Umbilical cord (tissue), 2 donors: ENCODE data around the gene MPZL2. TPM values are rescaled to one million over a fixed set of nuclear protein-coding genes. Genes with fewer than 3 reads are reported as not detected.
A peak's percentile ranks its signal among the peaks of the same experiment; 100 is the strongest.
"Not testable (repeated sequence)": the region's sequence is repeated elsewhere in the genome, so short reads cannot be mapped to it uniquely, and the experiment has no call there.

Experiments used
- DNase-seq: peaks from one replicate; pipeline ENCODE4 v3.0.0-alpha.2; 2015; ENCODE audit warnings: low spot score
- total RNA-seq: library from RNA; depleted of rRNA; stranded (reverse); fragments of >200 nt; gene quantifications from one replicate; pipeline ENCODE4 v1.2.3, GENCODE V29; 2014; ENCODE audit warnings: low replicate concordance; ENCODE audit not compliant: insufficient read depth

Gene MPZL2
- 41.9 TPM for total RNA-seq

DNA sequence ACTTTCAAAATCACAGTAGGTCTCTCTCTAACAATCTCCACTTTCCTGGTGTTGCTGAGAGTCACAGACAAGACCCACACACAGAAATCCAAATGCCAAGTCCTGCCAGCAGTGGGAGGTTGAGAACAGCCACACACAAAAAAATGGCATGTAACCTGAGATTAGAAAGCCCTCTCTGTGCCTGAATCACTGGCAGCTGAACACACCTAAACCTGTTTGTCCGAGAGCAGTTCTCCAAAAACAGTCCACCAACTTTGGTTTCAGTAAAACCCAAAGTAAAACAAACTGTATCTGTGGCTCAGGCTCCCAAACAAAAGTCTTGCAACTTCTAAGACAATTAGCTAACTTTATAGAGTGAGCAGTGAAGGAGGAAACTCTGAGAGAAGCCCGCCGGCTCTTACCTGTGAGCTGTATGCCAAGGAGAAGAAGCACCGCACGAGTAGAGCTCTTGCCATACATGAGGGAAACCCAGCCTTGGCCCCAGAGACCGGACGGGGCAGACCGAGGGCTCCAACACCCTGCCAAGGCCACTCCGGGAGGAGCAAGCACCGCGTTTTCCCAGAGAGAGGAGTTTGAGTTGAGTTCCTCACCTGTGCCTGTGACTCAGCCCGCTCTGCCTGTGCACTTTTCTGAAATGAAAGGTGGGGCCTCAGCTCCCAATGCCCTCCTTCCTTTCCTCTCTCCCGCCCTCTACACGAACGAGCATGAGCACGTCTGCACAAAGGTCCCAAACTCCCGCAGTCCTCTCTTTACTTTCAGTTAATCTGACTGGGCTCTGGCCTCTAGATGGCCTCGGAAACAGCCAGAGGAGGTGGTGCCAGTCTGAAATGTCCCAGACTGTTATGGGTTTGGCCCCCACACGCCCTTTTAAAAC is at the start of gene MPZL2:
MPZL2 (minus strand) TSS at position 603 of the 874 bp plus-strand sequence; CDS start at position 459, 144 bp downstream.
- DNase-seq = peak; percentile 84

DNA sequence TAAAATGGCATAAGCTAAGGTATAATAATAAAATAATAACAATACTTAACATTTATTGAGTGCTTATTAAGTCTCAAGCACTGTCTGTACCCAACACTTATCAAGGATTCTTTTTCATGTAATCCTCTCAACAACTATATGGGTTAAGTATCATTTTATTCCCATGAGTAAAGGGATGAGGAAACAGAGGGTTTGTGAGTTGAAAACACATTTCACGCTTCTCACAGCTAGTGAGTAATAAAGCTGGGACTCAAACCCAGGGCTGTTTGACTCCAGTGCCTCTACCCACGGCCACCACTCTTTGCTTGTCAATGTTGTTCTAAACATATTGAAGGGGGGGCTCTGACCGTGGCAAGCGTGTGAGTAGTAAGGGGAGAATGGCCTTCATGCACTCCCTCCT is 49.1 kb upstream of the MPZL2 start:
- no peak for DNase-seq

DNA sequence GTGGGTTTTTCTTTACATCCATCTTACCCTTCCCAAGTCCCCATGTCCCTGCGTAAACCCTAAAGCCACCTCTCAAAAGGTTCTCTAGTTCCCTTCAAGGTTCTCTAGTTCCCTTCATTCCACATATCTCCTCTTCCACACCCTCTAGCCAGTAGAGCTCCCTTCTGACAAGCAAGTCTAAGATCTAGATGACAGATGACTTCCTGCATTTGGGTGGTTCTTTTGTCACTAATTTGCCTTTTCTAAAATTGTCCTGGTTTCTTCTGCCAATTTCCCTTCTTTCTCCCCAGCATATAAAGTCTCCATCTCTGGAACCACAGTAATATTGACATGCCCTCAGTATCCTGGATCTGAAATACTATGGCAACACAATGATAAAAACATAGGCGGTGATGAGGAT is 48.2 kb upstream of the MPZL2 start:
- no peak for DNase-seq

DNA sequence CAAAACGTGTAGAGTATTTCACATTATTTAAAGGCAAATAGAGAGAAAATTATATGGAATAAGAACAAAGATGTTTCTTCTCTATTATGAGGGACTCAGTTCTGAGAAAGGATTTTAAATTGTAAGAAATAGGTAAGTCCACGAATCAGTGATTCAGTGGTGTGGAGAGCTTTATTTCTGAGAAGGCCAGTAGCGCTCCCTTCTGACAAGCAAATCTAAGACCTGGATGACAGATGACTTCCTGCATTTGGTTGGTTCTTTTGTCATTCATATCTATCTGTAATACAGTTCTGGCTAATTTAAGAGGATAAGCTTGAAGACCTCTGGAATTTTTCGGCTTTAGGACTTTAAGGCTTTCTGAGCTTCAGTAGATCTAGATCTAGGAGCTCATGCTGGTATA is 47.4 kb upstream of the MPZL2 start:
- DNase-seq = no peak

DNA sequence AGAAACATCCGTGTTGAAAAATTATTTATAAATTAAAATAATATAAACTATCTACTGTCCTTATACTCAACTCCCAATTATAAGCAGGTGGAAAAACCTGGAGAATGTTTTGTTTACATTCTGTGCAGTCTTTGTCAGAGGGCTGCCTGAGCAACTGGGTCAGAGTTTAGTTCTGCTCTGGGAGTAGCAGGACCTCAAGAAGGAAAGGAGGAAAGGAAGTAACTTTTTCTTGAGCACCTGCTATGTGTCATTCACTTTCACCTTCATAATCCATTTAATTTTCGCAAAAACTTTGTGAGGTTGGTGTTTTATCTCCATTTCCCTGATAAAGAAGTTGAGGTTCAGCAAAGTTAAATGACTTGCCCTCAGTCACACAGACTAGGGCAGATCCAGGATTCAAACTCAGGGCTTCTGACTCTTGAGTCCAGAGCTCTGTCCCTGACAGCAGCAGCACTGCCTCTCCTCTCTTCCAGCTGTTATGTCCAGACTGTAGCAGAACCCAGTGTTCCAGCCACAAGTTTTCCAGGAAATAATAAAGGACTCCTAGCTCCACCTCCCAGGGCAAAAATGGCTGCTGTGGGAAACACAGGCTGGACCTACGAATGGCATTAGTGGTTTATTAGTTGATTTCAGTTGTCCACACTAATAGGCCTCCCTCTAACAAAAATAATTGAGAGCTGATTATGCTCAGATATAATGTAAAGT is 46.8 kb upstream of the MPZL2 start:
- no peak for DNase-seq

DNA sequence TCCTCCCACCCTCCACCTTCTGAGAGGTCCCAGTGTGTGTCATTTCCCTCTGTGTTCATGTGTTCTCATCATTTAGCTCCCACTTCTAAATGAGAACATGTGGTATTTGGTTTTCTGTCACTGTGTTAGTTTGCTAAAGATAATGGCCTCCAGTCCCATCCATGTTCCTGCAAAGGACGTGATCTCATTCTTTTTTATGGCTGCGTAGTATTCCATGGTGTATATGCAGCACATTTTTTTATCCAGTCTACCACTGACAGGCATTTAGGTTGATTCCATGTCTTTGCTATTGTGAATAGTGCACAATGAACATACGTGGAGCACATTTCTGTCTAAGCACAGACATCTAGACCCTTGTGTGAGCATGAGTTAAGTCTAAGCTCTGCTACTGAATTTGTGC is 46.2 kb upstream of the MPZL2 start:
- DNase-seq = no peak

DNA sequence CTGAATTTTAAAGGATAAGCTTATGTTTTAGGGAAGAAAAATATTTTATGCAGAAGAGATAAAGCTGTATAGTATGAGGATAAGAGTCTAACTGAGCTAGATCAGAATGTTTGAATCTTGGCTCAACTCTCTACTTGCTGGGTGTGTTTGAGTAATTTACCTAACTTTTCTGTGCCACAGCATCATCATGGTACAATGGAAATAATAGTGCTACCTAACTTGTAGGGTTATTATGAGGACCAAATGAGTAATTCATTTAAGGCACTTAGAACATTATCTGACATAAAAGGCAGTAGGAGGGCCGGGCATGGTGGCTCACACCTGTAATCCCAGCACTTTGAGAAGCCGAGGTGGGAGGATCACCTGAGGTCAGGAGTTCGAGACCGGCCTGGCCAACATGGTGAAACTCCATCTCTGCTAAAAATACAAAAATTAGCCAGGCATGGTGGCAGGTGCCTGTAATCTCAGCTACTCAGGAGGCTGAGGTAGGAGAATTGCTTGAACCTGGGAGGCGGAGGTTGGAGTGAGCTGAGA is 45.0 kb upstream of the MPZL2 start:
- DNase-seq = not testable (repeated sequence)

DNA sequence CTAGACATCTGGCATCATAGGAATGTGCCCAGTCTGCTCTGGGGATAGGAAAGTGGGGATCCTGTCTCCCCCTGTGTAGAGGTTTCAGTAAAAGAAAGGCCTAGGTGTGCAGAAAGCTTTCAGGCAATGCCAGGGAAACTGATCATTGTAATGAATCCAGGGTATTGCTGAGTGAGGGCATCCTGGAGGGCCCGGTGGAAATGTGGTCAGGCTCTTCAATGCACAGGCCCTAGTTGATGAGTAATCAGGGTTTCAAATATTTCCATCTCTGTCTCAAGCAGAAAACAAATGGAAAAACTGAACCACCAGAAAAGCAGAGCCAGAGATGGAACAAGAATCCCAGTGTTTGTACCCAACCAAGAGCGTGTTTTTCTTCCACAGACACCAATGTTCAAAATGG is 42.5 kb upstream of the MPZL2 start:
- no peak for DNase-seq

DNA sequence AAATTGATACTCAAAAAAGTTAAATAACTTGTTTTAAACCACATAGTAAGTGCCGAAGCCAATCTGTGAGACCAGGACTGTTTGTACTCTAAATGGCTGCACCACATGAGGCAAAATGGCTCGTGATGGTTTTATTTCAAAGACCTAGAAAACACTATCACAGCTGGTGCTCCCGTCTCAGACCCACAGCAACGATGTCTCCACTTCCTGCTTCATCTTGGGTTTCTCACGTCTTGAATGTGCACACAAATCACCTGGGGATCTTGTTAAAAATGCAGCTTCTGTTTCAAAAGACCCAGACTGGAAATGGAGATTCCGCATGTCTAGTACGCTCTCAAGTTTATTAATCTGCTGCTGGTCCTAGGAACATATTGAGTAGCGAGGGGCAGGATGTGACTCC is 41.6 kb upstream of the MPZL2 start:
- DNase-seq = no peak

DNA sequence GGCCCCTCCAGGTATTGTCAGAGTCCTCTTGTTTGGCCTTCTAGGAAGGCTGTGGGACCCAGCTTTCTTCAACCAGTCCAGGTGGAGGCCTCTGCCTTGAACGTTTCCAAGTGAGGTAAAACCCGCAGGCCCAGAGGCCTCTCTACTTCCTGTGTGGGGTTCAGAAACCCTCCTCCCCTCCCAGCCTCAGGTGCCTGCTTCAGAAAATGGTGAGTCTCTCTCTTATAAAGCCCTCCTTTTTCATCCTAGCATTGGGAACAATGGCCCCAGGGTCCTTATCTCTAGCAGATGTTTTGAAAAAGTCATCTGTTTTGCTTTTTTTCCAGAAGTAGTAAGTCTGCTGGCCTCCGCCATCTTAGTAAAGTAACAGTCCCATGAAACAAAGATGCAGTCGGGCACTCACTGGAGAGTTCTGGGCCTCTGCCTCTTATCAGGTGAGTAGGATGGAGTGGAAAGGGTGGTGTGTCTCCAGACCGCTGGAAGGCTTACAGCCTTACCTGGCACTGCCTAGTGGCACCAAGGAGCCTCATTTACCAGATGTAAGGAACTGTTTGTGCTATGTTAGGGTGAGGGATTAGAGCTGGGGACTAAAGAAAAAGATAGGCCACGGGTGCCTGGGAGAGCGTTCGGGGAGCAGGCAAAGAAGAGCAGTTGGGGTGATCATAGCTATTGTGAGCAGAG is 40.6 kb upstream of the MPZL2 start, which contains the start of gene CD3E:
CD3E (plus strand) TSS at position 163 of the 681 bp plus-strand sequence; CDS start at position 386, 223 bp downstream.
- DNase-seq = no peak

DNA sequence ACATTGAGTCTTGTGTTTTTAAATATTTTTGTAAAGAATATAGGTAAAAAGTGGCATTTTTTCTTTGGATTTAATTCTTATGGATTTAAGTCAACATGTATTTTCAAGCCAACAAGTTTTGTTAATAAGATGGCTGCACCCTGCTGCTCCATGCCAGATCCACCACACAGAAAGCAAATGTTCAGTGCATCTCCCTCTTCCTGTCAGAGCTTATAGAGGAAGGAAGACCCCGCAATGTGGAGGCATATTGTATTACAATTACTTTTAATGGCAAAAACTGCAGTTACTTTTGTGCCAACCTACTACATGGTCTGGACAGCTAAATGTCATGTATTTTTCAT is 40.1 kb upstream of the MPZL2 start:
- no peak for DNase-seq

DNA sequence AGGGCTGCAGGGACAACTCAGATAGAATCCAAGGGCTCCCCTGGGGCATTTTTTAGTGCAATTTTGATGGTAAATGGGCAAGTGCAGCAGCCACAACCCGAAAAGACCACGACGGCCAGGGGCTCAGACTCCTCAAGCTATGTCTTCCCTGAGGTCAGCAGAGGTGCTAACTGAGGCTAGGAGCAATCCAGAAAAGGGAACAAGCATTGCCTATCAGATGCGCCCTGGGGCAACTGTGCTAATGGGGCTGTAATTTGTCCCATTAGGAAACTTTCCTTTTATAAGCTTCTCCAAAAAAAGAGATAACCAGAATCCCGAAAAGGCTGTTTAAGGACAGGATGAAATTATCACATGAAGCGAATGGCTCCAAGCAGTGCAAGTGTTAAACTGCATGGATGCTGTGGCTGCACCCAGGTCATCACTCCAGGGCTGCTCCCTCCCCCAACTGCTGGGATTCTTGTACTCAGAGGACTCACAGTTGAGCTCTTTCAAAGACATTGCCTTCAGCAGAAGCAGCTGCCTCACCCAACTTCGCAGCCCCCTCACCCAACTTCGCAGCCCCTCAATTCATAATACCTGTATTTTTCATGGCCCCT is 37.6 kb upstream of the MPZL2 start:
- DNase-seq = no peak

DNA sequence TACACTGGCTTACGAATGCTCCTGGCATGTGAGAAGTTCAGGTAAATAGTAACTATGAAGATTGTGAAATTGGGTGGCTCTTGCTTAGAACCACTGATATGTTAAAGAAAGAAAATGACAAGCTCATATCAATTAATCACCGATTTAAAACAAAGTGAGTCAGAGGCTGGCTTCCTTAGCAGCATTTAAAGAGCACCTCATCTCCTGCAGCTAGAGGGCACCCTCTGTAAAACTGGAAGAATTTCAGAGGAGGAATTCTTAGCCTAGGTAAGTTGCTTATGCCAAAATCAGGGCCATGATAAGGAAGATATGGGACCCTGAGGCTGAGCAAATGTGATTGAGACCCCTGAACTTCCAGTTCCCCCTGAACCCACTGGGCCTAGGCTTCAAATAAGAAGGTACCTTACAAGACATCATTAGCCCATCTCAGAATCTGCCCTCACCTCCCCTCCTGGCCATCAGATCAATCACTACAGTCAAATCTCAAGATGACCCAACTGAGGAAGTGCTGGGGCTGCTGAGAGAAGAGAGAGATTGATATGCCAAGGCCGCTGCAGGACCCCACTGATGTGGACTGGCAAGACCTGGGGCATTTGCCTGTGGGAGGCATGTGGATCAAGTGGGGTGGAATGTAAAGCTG is 31.8 kb upstream of the MPZL2 start:
- DNase-seq = peak; percentile 11

DNA sequence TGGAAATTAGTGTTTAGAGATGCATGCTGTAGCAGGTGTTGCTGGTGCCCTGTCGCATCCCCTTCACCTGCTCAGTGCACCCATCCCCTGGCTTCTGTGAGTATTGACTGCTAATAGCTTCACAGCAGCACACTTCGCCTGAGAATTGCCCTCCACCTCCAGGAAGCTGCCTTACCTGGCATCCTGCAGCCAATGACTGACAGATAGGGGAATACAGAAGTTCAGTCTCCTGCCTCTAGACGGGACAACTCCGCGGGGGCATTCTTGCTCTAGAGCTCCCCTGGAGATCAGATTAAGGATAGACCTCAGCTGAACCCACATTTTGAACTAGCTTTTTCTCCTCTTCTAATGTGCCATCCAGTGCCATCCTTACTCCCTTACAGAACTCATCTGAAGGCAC is 31.1 kb upstream of the MPZL2 start:
- DNase-seq = no peak

DNA sequence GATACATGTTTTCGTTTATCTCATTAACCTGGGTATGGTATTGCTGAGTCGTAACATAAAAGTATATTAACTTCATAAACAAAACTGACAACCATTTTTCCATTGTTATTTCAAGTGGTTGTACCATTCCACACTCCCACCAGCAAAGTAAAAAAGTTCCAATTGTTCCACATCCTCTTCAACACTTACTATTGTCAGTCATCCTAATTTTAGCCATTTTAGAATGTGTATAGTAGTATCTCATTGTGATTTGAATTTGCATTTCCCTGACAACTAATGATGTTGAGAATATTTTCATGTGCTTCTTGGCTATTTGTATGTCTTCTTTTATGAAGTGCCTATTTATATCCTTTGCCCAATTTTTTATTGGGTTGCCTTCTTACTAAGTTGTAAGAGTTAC is 30.0 kb upstream of the MPZL2 start:
- no peak for DNase-seq

DNA sequence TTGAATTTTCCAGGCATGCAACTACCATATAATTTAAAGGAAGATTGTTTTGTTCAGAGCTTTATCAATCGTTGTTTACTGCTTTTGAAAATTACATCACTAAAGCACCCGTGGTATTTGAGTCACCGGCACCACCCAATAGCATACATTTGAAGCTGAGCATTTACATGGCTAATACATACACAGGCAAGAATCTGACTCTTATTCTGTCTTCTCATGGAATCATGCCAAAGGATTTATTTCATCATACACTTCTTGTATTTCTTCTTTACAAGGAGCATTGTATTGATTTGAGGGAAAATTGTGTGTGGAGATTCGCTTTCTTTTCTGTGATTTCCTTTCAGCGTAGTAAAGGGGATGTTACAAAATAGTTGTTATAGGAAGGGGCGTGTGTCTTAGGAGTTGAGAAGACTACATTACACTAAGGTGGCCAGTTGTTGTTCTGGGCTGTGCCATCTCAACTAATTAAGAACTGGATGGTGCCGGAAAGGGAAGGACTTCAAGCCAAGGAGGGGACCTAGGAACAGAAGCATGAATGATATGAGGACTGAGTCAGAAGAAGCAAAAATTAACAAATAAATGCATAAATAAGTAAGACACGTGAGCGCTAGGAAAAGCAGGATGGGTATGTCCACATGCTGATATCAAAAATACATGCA is 27.5 kb upstream of the MPZL2 start:
- no peak for DNase-seq

DNA sequence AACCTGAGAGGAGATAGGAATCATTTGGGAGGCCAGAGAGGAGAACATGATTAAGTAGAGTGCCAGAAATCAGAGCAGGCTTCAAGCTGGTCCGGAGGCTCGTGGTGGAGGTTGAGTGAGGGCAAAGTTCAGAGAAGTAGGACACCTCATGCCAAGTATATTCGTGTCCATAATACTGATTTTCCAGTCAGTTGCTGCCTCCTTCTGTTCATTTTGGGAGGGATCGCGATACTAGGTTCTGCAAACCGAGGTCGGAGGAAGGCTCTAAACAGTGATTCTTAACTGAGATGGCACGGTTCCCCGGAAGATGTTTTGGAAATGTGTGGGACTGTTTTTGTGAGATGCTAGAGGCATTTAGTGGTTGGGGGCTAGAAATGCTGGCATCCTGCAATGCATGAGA is 26.8 kb upstream of the MPZL2 start:
- peak; percentile 32 for DNase-seq

DNA sequence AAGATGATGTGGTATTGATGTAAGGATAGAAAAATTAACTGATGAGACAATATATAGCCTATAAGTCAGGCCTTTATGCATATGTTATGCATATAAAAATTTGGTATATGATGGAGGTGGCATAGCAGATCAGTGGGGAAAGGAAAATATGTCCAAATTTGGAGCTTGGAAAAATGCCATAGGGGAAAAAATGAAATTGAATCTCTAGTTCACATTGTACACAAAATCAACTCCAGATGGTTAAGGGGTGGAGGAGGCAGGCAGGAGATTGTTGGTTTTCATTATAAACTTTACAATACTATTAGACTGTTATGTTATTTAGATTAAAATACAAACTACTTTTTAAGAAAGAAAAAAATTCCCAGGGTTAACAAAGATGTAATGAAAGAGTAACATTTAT is 25.3 kb upstream of the MPZL2 start:
- no peak for DNase-seq

DNA sequence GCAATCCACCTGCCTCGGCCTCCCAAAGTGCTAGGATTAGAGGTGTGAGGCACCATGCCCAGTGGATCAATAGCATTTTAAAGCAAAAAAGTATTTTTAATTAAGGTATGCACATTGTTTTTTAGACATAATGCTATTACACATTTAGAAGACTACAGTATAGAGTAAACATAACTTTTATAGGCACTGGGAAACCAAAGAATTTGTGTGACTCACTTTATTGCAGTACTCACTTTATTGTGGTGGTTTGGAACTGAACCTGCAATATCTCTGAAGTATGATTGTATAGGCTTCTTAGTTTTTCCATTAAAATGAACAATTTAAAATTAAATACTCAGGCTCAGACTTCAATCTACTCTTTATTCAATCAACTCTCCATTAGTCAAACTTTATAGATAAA is 22.9 kb upstream of the MPZL2 start:
- no peak for DNase-seq

DNA sequence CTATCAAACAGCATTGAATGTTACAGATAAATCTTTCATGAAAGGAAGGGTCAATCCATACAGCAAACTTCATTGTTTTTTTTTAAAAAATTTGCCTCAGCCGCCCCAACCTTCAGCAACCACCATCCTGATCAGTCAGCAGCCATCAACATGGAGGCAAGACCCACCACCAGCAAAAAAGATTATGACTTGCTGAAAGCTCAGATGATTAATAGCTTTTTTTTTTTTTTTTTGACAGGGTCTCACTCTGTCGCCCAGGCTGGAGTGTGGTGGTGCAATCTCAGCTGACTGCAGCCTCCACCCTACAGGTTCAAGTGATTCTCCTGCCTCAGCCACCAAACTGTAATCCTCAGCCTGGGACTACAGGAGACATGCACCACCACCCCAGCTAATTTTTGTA is 22.4 kb upstream of the MPZL2 start:
- no peak for DNase-seq
